PC-3 (cell line): ENCODE measurements around the gene FOSB. TPM values are rescaled to one million over a fixed set of nuclear protein-coding genes. Genes with fewer than 3 reads are reported as not detected.
A peak's percentile ranks its signal among the peaks of the same experiment; 100 is the strongest.

Experiments
- ATAC-seq: fragments of 200-7000 bp; cut with Tn5 transposase; 2 replicates; pipeline ENCODE4 v1.9.1; 2020; ENCODE audit warnings: mild to moderate bottlenecking, moderate library complexity
- BruUV-seq: library from RNA; stranded (reverse); fragments of 400-500 nt; replicated peaks from 2 replicates; lab custom pipeline; 2021; lab: Mats Ljungman, UMichigan
- CTCF ChIA-PET: fragments of 300-600 bp; sonication (Branson Sonifier 250); formaldehyde crosslinking; loops from one replicate; lab custom pipeline; 2022; ENCODE audit warnings: antibody characterized with exemption; lab: Charles Lee
- POLR2A ChIA-PET: fragments of 300-600 bp; sonication (Branson Sonifier 250); formaldehyde crosslinking; loops from one replicate; lab custom pipeline; 2022; ENCODE audit warnings: antibody characterized with exemption; ENCODE audit not compliant: unreplicated experiment; lab: Charles Lee
- DNase-seq: peaks from one replicate; pipeline ENCODE4 v3.0.0-alpha.2; 2015
- H2AFZ ChIP-seq: fragments of 300-600 bp; sonication (generic); 2 replicates; pipeline ENCODE4 v1.6.0; 2016; ENCODE audit warnings: antibody characterized with exemption, low read length
- H3F3A ChIP-seq: fragments of 300-600 bp; sonication (generic); one replicate; pipeline ENCODE4 v1.6.0; 2017; ENCODE audit warnings: antibody characterized with exemption, low read length, control low read depth, mild to moderate bottlenecking; ENCODE audit not compliant: unreplicated experiment
- H3K27ac ChIP-seq: fragments of 300-600 bp; sonication (generic); 2 replicates; pipeline ENCODE4 v1.5.1; 2016; ENCODE audit warnings: mild to moderate bottlenecking, low read length
- H3K27me3 ChIP-seq: fragments of 300-600 bp; sonication (generic); 2 replicates; pipeline ENCODE4 v1.6.1; 2016; ENCODE audit warnings: low read length, mixed read lengths
- H3K36me3 ChIP-seq: fragments of 300-600 bp; sonication (generic); 2 replicates; pipeline ENCODE4 v1.6.1; 2016; ENCODE audit warnings: low read depth, mixed run types, low read length, mixed read lengths
- H3K4me1 ChIP-seq: fragments of 300-600 bp; sonication (generic); 2 replicates; pipeline ENCODE4 v1.5.1; 2016; ENCODE audit warnings: low read length; ENCODE audit not compliant: insufficient read depth
- H3K4me2 ChIP-seq: fragments of 300-600 bp; sonication (generic); 2 replicates; pipeline ENCODE4 v1.6.0; 2016; ENCODE audit warnings: low read length
- H3K4me3 ChIP-seq: fragments of 300-600 bp; sonication (generic); 2 replicates; pipeline ENCODE4 v1.5.1; 2016; ENCODE audit warnings: mild to moderate bottlenecking, low read length, mixed read lengths
- H3K79me2 ChIP-seq: fragments of 300-600 bp; sonication (generic); 2 replicates; pipeline ENCODE4 v1.6.1; 2017; ENCODE audit warnings: low read length, mixed read lengths
- H3K9ac ChIP-seq: fragments of 300-600 bp; sonication (generic); 2 replicates; pipeline ENCODE4 v1.6.0; 2016; ENCODE audit warnings: mild to moderate bottlenecking, low read length
- H3K9me2 ChIP-seq: fragments of 300-600 bp; sonication (generic); replicated peaks from 2 replicates; pipeline ENCODE4 v1.6.1; 2016; ENCODE audit warnings: mixed run types, low read length, mixed read lengths
- H3K9me3 ChIP-seq: fragments of 300-600 bp; sonication (generic); 2 replicates; pipeline ENCODE4 v1.6.1; 2016; ENCODE audit warnings: low read length, mixed read lengths
- H4K20me1 ChIP-seq: fragments of 300-600 bp; sonication (generic); 2 replicates; pipeline ENCODE4 v1.6.1; 2016; ENCODE audit warnings: low read length, mixed read lengths
- EZH2phosphoT487 ChIP-seq: fragments of 300-600 bp; sonication (generic); IDR thresholded peaks from 2 replicates; pipeline ENCODE4 v1.6.1; 2018; ENCODE audit warnings: mild to moderate bottlenecking, antibody characterized with exemption, low read length, borderline replicate concordance
- intact Hi-C: fragments of 100-400 bp; cut with micrococcal nuclease; formaldehyde crosslinking; loops from 2 replicates; pipeline ENCODE4 v1.9.0; 2023
- total RNA-seq: library from RNA; depleted of rRNA; stranded (reverse); fragments of >200 nt; gene quantifications from 2 replicates; pipeline ENCODE4 v1.2.3, GENCODE V29; 2014
- TF ChIP-seq, protein P1 (sequence below): fragments of 300-600 bp; sonication (generic); conservative IDR thresholded peaks from 2 replicates; pipeline ENCODE4 v1.5.1; 2017; ENCODE audit warnings: antibody characterized with exemption, low read depth, mild to moderate bottlenecking, low read length

Gene FOSB
- total RNA-seq, 1 experiment from 2014 or later = 35.8 TPM

DNA sequence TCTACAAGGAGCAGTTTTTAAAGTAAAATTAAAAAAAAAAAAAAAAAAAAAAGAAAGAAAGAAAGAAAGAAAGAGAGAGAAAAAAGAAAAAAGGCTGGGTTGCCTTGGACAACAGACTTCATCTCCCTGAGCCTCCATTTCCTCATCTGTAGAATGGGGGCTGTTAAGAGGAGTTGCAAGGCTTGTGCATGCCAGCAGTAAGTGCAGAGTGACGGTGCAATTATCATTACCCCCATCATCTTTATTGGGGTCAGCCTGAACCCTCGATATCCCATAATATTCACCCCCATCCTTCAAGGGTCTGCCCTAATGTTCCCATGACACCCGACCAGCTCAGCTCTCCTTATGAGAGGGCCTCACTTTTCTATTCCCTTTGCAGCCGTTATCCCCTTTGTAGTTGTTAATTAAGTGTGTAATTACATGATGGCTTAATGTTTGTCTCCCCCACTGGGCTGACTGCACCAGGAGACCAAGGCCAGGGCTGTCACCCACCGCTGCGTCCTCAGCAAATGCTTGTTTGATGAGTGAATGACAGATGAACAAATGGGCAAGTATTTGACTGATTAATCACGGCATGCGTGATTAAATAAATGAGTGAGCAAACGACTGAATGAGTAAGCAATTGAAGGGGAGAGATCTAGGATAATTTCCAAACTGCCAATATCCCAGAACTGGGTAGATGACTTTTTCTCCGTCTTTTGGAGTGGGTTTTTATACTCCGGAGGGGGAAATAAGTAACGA lies 10.1 kb downstream of the FOSB start:
- Histone ChIP-seq H3K27me3 (no peaks in the 10 kb centered on the region), H3K27ac (peak overlapping the region; percentile 93), H3K9me2 (no peaks in the 10 kb centered on the region), H3K4me1 (no peaks in the 10 kb centered on the region), H2AFZ (no peak overlapping the region), H3K36me3 (no peaks in the 10 kb centered on the region), H3K9ac (peak overlapping the region; percentile 83), H4K20me1 (no peaks in the 10 kb centered on the region), H3K4me2 (peak overlapping the region; percentile 82), H3F3A (no peaks in the 10 kb centered on the region), H3K79me2 (no peaks in the 10 kb centered on the region), H3K4me3 (peak overlapping the region; percentile 68), H3K9me3 (no peaks in the 10 kb centered on the region)
- POLR2A ChIA-PET = no interaction called here
- ATAC-seq (peak; percentile 40), DNase-seq (peak; percentile 83)
- intact Hi-C loops = loop anchor here (1.0 to 2.0 kb wide), 3 partner anchors 39 to 73 kb away; partner anchors contain the start of gene PPP1R13L
- CTCF ChIA-PET = interaction anchor here (0.6 to 4.0 kb wide), 8 partner anchors 9 to 370 kb away, joined by 3 to 60 read pairs (median 6); partner anchors contain the start of gene FOSB
- no TSS peak for BruUV-seq
- TF ChIP-seq, protein P1, sequence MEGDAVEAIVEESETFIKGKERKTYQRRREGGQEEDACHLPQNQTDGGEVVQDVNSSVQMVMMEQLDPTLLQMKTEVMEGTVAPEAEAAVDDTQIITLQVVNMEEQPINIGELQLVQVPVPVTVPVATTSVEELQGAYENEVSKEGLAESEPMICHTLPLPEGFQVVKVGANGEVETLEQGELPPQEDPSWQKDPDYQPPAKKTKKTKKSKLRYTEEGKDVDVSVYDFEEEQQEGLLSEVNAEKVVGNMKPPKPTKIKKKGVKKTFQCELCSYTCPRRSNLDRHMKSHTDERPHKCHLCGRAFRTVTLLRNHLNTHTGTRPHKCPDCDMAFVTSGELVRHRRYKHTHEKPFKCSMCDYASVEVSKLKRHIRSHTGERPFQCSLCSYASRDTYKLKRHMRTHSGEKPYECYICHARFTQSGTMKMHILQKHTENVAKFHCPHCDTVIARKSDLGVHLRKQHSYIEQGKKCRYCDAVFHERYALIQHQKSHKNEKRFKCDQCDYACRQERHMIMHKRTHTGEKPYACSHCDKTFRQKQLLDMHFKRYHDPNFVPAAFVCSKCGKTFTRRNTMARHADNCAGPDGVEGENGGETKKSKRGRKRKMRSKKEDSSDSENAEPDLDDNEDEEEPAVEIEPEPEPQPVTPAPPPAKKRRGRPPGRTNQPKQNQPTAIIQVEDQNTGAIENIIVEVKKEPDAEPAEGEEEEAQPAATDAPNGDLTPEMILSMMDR = peak; percentile 56; the same call in 1 of the 2 replicates
- no peak for TF ChIP-seq EZH2phosphoT487

DNA sequence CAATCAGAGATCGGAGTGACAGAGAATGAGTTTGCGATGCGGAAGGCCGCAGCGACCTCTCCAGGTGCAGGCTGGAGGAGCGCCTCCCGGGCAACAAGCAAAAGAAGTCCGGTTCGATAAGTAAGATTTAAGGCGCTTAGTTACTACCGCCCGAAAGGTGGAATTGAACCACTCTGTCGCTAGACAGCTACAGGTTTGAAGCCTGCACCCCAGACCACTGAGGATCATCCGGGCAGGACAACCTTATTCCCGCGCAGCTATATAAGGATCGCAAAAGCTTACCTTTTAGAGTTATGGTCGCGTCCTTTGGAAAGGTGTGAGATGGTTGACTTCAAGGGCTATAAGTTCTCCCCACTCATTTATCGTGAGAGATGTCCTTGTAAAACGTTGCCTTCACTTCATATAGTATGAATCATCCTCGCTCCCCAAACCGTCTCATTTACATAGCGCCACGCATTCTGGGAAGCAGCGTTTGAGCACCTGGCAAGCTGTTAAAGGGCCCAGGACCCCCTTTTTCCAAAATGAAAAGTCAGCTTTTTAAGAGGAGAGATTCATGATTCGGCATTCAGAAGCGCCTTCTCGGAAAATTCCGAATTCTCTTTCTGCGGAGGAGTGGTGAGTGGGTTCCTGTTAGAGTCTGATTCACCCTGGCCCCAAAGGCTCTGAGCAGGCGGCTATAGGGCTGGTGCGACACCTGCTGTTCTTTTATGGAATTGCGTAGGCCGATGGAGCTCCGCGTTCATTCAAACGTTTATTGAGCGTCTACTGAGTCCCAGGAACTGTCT lies 10.8 kb downstream of the FOSB start:
- Histone ChIP-seq H3K4me2 (peak overlapping the region; percentile 82), H3K9me3 (no peaks in the 10 kb centered on the region), H3K79me2 (no peaks in the 10 kb centered on the region), H4K20me1 (no peaks in the 10 kb centered on the region), H3F3A (no peaks in the 10 kb centered on the region), H3K9ac (peak overlapping the region; percentile 83), H3K27ac (peak overlapping the region; percentile 93), H2AFZ (peak overlapping the region; percentile 79), H3K36me3 (no peaks in the 10 kb centered on the region), H3K27me3 (no peaks in the 10 kb centered on the region), H3K4me1 (no peaks in the 10 kb centered on the region), H3K9me2 (no peaks in the 10 kb centered on the region), H3K4me3 (peak overlapping the region; percentile 68)
- intact Hi-C loops = loop anchor here (1.0 to 2.0 kb wide), 3 partner anchors 39 to 74 kb away; partner anchors contain the start of gene PPP1R13L
- BruUV-seq = TSS peak; percentile 99
- ChIA-PET POLR2A (interaction anchor here (0.6 to 0.7 kb wide), 2 partner anchors 10 to 33 kb away, joined by 4 to 5 read pairs; no protein-coding TSS in a partner anchor), CTCF (interaction anchor here (0.5 to 4.0 kb wide), 12 partner anchors 10 to 419 kb away, joined by 3 to 60 read pairs (median 4); partner anchors contain the start of gene FOSB)
- peak; percentile 88 for ATAC-seq
- TF ChIP-seq, protein P1 = peak; percentile 84
- no peak for TF ChIP-seq EZH2phosphoT487
- DNase-seq = peak; percentile 90
